Ishikawa (cell line): Measurements from ENCODE around the gene HBEGF.

Source experiments
- CEBPB ChIP-seq: IDR thresholded peaks from 2 replicates; pipeline ENCODE4 v1.6.1; 2012
- CREB1 ChIP-seq: IDR thresholded peaks from 2 replicates; pipeline ENCODE4 v1.6.1; 2012; ENCODE audit warnings: low read depth
- EGR1 ChIP-seq: IDR thresholded peaks from 2 replicates; pipeline ENCODE4 v1.6.1; 2012
- EP300 ChIP-seq: IDR thresholded peaks from 2 replicates; pipeline ENCODE4 v1.6.1; 2012; ENCODE audit warnings: borderline replicate concordance
- FOXM1 ChIP-seq: IDR thresholded peaks from 2 replicates; pipeline ENCODE4 v1.6.1; 2012; ENCODE audit warnings: low read depth, borderline replicate concordance
- MAX ChIP-seq: IDR thresholded peaks from 2 replicates; pipeline ENCODE4 v1.6.1; 2012
- NFIC ChIP-seq: IDR thresholded peaks from 2 replicates; pipeline ENCODE4 v1.6.1; 2012
- RAD21 ChIP-seq: IDR thresholded peaks from 2 replicates; pipeline ENCODE4 v1.6.1; 2012; ENCODE audit warnings: low read depth
- REST ChIP-seq: IDR thresholded peaks from 2 replicates; pipeline ENCODE4 v1.6.1; 2012; ENCODE audit warnings: low read depth, mild to moderate bottlenecking
- TAF1 ChIP-seq: IDR thresholded peaks from 2 replicates; pipeline ENCODE4 v1.6.1; 2012; ENCODE audit warnings: low read depth, mild to moderate bottlenecking
- TCF12 ChIP-seq: IDR thresholded peaks from 2 replicates; pipeline ENCODE4 v1.6.1; 2012; ENCODE audit warnings: low read depth
- TEAD4 ChIP-seq: IDR thresholded peaks from 2 replicates; pipeline ENCODE4 v1.6.1; 2012
- USF1 ChIP-seq: IDR thresholded peaks from 2 replicates; pipeline ENCODE4 v1.6.1; 2012
- YY1 ChIP-seq: IDR thresholded peaks from 2 replicates; pipeline ENCODE4 v1.6.1; 2012; ENCODE audit warnings: low read depth
- ZBTB7A ChIP-seq: IDR thresholded peaks from 2 replicates; pipeline ENCODE4 v1.6.1; 2012; ENCODE audit warnings: low read depth

The HBEGF gene

GRCh38 chr5:140362875-140363630 is 16.6 kb upstream of the HBEGF start:
- TF ChIP-seq TEAD4 (no peak), MAX (peak; percentile 61), YY1 (peak; percentile 48; the same call in 1 of the 2 replicates), RAD21 (peak; percentile 72), NFIC (no peak)

GRCh38 chr5:140362311-140362710 is 15.9 kb upstream of the HBEGF start:
- TF ChIP-seq USF1 (no peak), ZBTB7A (no peak), TEAD4 (no peak), CREB1 (no peak), NFIC (no peak), TAF1 (no peak), REST (no peak), EP300 (no peak), MAX (no peak), FOXM1 (no peak), TCF12 (no peak), YY1 (no peak), CEBPB (no peak), EGR1 (no peak), RAD21 (no peak)

- TF ChIP-seq TEAD4 (no peak), TCF12 (no peak), FOXM1 (no peak), RAD21 (no peak), TAF1 (no peak)
These were observed 15.5 kb upstream of the HBEGF start for GRCh38 chr5:140361901-140362300.

GRCh38 chr5:140360681-140361479 is 14.5 kb upstream of the HBEGF start:
- TF ChIP-seq TCF12 (no peak), TAF1 (no peak), EGR1 (no peak), MAX (no peak), FOXM1 (no peak), YY1 (no peak), USF1 (no peak), NFIC (no peak), RAD21 (no peak), TEAD4 (no peak), CEBPB (no peak), CREB1 (no peak), EP300 (no peak), ZBTB7A (no peak), REST (no peak)

- no peak for TF ChIP-seq USF1
- TF ChIP-seq REST: peak; percentile 28; the same call in 1 of the 2 replicates
- no peak for TF ChIP-seq NFIC
These were observed 13.7 kb upstream of the HBEGF start, which contains the start of gene SLC4A9 for GRCh38 chr5:140360101-140360500. Gene SLC4A9, plus strand, starts transcription at chr5:140360194. Its CDS starts 43 bp downstream, at chr5:140360237.
